ENCODE results near the gene PDZD11.

DNA sequence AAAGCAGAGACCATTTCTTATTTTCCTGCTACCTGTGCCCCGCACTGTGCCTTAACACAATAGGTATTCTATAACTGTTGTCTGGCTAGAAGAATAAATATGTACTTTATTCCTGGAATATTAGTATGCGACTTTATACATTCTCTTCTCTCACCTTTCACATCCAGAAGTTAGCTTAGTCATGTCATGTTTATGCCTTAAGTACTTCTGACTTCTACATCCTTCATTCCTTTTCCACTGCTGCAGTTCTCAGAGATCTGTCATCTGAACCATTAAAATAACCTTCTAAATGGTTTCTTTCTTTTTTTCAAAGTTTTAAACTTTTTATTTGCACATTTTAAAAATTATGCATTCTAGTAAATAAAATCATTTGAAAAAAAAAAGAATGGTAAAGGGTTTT, 34.6 kb upstream of the PDZD11 start:
- TF ChIP-seq, protein P1, sequence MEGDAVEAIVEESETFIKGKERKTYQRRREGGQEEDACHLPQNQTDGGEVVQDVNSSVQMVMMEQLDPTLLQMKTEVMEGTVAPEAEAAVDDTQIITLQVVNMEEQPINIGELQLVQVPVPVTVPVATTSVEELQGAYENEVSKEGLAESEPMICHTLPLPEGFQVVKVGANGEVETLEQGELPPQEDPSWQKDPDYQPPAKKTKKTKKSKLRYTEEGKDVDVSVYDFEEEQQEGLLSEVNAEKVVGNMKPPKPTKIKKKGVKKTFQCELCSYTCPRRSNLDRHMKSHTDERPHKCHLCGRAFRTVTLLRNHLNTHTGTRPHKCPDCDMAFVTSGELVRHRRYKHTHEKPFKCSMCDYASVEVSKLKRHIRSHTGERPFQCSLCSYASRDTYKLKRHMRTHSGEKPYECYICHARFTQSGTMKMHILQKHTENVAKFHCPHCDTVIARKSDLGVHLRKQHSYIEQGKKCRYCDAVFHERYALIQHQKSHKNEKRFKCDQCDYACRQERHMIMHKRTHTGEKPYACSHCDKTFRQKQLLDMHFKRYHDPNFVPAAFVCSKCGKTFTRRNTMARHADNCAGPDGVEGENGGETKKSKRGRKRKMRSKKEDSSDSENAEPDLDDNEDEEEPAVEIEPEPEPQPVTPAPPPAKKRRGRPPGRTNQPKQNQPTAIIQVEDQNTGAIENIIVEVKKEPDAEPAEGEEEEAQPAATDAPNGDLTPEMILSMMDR (IDR thresholded peaks at IDR 0.05): no peak
- no peak for TF ChIP-seq POLR2A (IDR thresholded peaks at IDR 0.05)
